Gastroesophageal sphincter (tissue), 3 donors: ENCODE data around the gene IDNK.

Experiments used
- POLR2AphosphoS5 ChIP-seq: sonication (generic); formaldehyde crosslinking; IDR thresholded peaks from one replicate; pipeline ENCODE4 v1.6.1; 2017; ENCODE audit warnings: antibody characterized with exemption
- TF ChIP-seq, protein P1 (sequence below), 4 experiments: fragments of 200-600 bp in 2 of 4; fragments of 450-650 bp in 2 of 4; sonication (generic) in 1 of 4; IDR thresholded peaks; one replicate each; pipeline ENCODE4 v1.5.1; 2017 to 2019; ENCODE audit warnings: antibody characterized with exemption in 4 of 4, mild to moderate bottlenecking in 2 of 4, moderate library complexity in 2 of 4

DNA sequence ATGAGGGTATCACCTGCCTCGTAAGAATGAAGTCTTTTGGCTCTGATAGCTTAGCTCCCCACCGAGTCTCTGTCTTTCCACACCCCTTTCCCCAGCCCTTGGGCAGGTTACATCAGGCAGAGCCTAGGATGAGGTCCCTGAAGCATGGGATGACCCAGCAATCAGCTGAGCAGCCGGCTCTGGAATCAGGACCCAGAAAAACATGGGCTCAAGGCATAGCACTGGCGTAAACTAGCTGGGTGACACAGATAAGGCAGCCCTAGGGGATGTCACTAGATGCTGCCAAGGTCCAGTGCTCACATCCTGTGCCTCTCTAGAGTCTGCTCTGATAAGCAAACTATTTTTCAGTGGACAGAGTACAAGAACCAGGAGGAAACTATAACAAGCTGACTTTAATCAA lies 26.6 kb downstream of the IDNK start:
- TF ChIP-seq POLR2AphosphoS5 = no peak
- TF ChIP-seq, protein P1, sequence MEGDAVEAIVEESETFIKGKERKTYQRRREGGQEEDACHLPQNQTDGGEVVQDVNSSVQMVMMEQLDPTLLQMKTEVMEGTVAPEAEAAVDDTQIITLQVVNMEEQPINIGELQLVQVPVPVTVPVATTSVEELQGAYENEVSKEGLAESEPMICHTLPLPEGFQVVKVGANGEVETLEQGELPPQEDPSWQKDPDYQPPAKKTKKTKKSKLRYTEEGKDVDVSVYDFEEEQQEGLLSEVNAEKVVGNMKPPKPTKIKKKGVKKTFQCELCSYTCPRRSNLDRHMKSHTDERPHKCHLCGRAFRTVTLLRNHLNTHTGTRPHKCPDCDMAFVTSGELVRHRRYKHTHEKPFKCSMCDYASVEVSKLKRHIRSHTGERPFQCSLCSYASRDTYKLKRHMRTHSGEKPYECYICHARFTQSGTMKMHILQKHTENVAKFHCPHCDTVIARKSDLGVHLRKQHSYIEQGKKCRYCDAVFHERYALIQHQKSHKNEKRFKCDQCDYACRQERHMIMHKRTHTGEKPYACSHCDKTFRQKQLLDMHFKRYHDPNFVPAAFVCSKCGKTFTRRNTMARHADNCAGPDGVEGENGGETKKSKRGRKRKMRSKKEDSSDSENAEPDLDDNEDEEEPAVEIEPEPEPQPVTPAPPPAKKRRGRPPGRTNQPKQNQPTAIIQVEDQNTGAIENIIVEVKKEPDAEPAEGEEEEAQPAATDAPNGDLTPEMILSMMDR (IDR thresholded peaks at IDR 0.05) = no peak
